HG03045 (cell line): ENCODE results near the gene TMC7.

Experiments
- ATAC-seq: cut with Tn5 transposase; IDR thresholded peaks from one replicate; pipeline ENCODE4 v1.9.1; 2021; ENCODE audit warnings: mild to moderate bottlenecking, moderate library complexity; ENCODE audit not compliant: unreplicated experiment

Gene TMC7

GRCh38 chr16:19086322-19087199, 102.8 kb downstream of the TMC7 start:
- peak; percentile 79 for ATAC-seq

- ATAC-seq, result no peak
Observed at GRCh38 chr16:19088341-19088916, 104.7 kb downstream of the TMC7 start.

- ATAC-seq, result no peak
Observed at GRCh38 chr16:19089410-19089955, 105.7 kb downstream of the TMC7 start.

- ATAC-seq, result no peak
Observed at GRCh38 chr16:19090916-19091315, 107.2 kb downstream of the TMC7 start.

- ATAC-seq, result no peak
Observed at GRCh38 chr16:19092653-19093410, 109.1 kb downstream of the TMC7 start.

GRCh38 chr16:19093631-19094541, 110.2 kb downstream of the TMC7 start:
- no peak for ATAC-seq

- ATAC-seq, result no peak
Observed at GRCh38 chr16:19094542-19095365, 111.0 kb downstream of the TMC7 start.

GRCh38 chr16:19095654-19096053, 111.9 kb downstream of the TMC7 start:
- ATAC-seq, result no peak

GRCh38 chr16:19098173-19098572, 114.4 kb downstream of the TMC7 start:
- ATAC-seq, result no peak

- no peak for ATAC-seq
Observed at GRCh38 chr16:19102187-19102872, 118.6 kb downstream of the TMC7 start.

GRCh38 chr16:19104607-19105006, 120.9 kb downstream of the TMC7 start:
- ATAC-seq, result no peak

- no peak for ATAC-seq
Observed at GRCh38 chr16:19105131-19105530, 121.4 kb downstream of the TMC7 start.

GRCh38 chr16:19105891-19106624, 122.3 kb downstream of the TMC7 start:
- no peak for ATAC-seq

- ATAC-seq, result no peak
Observed at GRCh38 chr16:19106625-19107020, 122.9 kb downstream of the TMC7 start.

GRCh38 chr16:19108409-19109287, 124.9 kb downstream of the TMC7 start:
- no peak for ATAC-seq

- no peak for ATAC-seq
Observed at GRCh38 chr16:19109288-19109664, 125.5 kb downstream of the TMC7 start.
